GM19240 (cell line): ENCODE measurements around the gene BMP7.

Source experiments
- DNase-seq: peaks from one replicate; pipeline ENCODE4 v3.0.0; 2011; ENCODE audit warnings: low spot score; ENCODE audit not compliant: insufficient read length

BMP7 gene

DNA sequence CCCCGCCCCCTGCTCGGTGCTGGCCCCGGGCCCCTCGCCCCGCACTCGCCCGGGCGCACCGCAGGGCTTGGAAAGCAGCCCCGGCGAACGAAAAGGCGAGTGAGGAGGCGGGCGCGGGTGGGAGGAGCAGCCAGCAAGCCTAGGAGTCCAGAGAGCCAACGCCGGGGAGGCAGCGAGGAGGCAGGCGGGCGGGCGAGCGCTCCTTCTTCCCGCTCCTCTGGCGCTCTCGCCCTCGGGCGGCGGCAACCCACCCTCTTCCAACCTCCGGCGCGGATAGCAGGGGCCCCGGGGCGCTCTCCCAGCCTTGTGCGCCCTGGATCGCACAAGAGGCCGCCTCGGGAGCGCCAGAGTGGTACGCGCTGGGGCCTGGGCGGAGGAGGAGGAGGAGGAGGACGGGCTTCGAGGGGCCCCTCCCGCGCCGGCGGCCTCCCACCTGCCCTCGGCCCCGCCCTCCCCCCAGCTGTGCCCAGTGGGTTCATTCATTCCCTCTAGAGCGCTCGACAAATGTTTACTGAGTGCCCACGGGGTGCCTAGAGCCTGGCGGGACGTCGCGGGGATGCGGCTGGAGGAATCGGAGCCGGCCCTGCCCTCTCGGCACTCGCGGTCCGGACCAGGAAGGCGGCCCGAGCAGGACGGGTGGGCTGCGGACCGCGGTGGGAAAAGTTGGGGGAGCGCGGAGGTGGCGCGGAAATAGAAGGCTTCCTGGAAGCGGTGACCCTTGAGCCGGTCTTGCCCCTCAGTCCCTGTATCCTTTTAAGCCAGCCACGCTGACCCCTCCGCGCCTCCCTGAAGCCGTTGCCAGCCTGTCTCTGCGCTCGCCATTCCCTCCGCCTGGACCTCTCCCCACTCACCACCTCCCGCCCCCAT, at the start of gene BMP7:
TSS of gene BMP7 (minus strand) at position 351 of the 867 bp plus-strand sequence. CDS start 519 bp downstream, outside the sequence.
- no peak for DNase-seq

GRCh38 chr20:57315976-57316480, 49.6 kb upstream of the BMP7 start:
- no peak for DNase-seq

- DNase-seq: no peak
These were observed 48.9 kb upstream of the BMP7 start for GRCh38 chr20:57315083-57315975.

- no peak for DNase-seq
These were observed 47.5 kb upstream of the BMP7 start for GRCh38 chr20:57313951-57314350.

- no peak for DNase-seq
These were observed 46.8 kb upstream of the BMP7 start for GRCh38 chr20:57313230-57313629.

DNA sequence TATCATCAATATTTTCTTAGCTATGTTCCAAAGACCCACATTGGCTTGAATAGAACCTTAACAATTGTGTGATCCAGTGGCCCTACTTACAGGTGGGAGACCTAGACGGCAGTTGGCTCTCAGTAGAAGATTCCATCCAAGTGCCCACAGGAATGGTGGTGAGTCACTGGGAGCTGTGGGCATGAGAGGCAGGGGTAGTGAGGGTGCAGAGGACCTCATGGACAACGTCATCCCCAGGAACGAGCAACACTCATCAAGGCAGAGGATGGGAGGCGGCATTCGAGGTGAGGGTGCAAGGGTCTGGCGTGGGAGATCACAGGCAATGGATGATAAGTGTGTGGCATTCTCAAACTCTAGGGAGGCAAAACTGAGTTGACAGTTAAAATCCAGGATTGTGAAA, 45.7 kb upstream of the BMP7 start:
- no peak for DNase-seq

- DNase-seq: no peak
These were observed 44.5 kb upstream of the BMP7 start for GRCh38 chr20:57310821-57311514.

DNA sequence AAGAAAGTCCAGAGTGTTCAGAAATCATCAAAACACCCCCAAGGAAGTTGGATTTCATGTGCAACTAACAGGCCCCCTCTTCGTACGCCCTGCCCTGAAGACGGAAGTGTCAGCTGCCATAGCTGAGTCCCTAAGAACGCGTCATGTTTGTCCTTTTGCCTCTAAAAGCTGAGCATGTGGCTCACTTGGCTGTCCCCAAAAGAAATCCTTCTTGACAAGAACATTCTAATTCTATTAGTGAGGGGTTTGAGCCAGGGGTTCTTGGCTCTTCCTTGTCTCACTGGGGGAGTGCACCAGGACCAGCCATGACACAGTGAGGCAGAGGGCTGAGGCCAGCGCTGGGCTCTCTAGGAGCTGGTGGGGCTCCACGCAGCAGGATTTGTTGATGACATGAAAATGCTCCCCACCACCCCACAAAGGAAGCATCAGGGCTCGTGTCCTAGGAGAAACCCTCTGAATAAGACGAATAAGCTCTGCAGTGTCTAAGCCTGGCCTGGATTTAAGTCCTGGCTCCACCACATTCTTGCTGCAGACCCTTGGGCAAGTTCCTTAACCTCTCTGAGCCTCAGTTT, 43.2 kb upstream of the BMP7 start:
- DNase-seq: no peak

DNA sequence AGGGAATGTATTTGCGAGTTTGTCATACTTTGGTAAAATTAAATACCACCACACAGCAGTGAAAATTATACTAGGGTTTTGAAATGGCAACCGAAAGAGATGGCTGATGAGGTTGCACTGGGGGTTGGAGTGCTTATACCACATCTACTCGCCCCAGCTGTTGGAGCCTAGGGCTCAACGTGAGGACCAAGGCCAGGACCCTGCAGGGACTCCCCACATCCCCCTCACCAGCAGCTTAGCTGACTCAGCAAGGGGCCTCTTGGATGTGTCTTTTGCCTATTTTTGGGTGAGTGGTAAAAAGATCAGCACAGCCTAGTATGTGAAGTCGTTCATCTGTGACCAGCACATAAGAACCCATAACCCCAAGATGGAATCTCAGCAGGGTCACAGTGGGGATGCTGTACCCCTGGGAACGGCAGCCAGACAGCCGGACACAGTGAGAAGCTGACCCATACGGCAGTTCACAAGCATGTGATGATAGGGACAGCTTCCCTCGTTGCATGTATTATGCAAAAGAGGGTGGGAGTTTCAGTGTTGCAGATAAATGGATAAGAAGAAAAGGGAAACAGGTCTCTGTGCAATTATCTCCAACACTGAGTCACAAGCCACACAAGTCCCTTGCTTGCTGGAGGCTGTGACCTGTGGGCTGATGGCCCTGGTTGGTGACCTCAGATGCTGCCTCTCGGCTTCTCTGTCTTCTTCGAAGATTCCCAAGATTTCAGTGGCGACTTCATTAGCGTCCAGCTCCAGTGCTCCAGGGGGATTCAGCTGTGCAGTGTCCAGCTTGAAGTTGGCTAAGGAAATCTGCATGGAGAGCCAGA, 42.2 kb upstream of the BMP7 start:
- no peak for DNase-seq

DNA sequence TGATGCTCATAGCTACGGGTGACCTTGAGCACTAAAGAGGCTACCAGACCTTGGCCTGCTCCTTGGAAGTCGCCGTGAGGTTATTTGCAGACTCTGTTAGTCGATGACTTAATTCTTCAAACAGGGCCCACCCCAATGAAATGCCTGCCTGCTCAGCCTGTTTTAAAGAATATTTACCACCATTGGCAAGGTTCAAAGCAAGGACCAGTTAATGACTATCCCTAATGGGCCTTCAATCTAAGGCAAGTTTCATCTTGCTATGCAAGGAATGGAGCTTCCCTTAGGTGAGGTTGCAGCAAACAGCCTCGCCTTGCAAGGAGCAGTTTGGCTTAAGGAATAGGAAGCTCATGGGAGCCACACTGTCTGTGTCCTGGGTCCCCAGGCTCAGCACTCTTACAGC, 40.3 kb upstream of the BMP7 start:
- no peak for DNase-seq

GRCh38 chr20:57301026-57301425, 34.6 kb upstream of the BMP7 start:
- DNase-seq: no peak

- no peak for DNase-seq
These were observed 32.0 kb upstream of the BMP7 start for GRCh38 chr20:57298457-57298856.

- DNase-seq: no peak
These were observed 28.1 kb upstream of the BMP7 start for GRCh38 chr20:57294550-57294949.

- no peak for DNase-seq
These were observed 27.6 kb upstream of the BMP7 start for GRCh38 chr20:57293995-57294394.

GRCh38 chr20:57292611-57293010, 26.2 kb upstream of the BMP7 start:
- DNase-seq: no peak

DNA sequence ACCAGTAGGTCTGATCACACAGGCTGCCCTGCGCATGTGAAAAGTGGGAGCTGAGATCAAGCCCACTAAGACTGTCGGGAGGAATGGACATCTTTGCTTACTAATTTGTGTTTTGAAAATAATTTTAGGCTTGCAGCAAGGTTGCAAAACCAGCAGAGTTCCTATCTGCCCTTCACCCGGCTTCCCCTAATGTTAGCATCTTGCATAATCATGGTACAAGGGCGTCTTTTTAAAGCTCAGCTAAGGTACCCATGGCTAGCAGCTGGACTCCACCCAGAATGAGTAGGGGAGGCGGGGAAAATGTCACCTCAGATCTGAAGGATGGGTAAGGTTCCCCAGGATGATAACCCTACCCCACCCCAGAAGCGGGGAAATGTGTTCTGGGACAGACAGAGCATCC, 25.3 kb upstream of the BMP7 start:
- no peak for DNase-seq

DNA sequence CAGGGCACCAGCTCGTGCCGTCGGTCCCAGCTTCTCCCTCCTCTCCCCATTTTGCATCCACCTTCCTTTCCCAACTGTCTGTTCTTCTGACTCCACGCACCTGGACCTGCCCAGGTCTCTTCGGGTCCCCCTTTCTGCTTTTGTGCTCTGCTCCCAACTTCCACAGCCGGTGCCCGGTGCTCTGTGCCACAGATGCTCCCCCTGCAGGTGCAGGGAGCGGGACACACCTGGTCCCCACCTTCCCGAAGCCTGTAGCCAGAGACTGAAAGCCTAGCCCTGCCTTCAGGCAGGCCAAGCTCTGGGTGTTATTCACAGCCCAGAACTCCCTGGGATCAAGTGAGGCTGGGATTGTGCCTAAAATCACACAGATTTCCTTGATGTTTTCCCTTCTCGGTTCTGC, 24.6 kb upstream of the BMP7 start:
- no peak for DNase-seq

GRCh38 chr20:57290178-57290484, 23.7 kb upstream of the BMP7 start:
- no peak for DNase-seq

DNA sequence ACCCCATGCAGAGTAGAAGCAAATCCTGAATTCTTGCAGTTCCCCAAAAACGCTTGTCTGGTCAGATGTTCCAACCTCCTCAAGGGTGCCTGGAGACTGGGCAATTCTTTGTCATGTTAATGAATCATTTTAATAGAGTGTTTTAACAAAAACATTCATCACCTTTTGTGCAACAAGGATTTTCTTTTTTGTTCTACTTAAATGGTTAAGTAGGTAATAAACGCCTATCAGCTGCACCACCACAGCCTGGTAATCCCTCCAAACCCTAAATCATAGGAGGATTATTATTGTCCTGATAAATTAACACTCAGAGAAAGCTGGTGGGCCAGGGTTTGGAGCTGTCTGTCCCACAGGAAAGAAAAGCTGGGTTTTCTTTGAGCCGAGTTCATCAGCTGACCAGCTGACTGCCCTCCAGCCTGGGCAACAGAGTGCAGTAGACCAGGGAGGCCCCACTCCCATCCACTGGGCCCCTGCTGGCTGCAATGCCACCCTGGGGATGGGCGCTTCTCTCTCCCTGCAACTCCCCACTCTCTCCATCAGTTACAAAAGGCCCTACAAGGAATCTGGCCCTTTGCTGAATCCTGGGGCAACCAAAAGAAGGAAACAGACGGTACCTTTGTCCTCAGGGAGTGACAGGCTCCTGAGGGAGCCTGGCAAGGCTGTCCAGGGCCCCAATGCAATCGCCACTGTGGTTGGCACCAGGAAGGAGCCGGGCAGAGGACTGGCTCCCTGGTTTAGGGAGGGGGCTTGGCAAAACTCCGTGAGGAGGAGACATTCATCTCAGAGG, 23.1 kb upstream of the BMP7 start:
- no peak for DNase-seq
